Activated CD8-positive, alpha-beta memory T cell treated with anti-CD3 and anti-CD28 coated beads, Interleukin-2, amount 50 U/mL, for 1 hour (primary cell): ENCODE data around the gene DRAP1.

Source experiments
- DNase-seq: peaks from one replicate; pipeline ENCODE4 v3.0.0-alpha.2; 2020; ENCODE audit errors: extremely low read depth

The DRAP1 gene

DNA sequence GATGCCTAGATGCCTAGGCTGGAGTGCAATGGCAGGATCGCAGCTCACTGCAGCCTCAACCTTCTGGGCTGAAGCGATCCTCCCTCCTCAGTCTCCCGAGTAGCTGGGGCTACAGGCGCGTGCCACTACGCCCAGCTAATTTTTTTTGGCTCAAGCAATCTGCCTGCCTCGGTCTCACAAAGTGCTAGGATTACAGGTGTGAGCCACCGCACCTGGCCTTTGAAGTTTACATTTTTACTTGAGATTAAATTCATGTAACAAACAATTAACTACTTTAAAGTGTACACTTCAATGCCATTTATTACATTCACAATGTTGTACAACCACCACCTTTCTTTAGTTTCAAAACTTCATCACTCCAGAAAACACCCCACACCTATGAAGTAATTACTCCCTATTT, 15.5 kb upstream of the DRAP1 start:
- DNase-seq = no peak

DNA sequence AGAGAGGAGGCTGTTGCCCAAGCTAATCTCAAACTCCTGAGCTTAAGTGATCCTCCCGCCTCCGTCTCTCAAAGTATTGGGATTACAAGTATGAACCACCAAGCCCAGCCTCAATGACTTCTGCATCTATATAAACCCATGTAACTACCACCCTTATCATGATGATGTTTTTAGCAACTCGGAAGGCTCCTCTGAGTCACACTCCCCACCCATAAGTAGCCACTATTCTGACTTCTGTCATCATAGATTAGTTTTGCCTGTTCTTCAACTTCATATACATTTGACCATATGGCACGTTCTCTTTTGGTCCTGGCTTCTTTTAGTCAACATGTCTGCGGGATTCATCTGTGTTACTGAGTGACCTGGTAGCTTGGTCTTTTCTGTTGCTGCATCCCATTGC, 12.6 kb upstream of the DRAP1 start:
- no peak for DNase-seq

DNA sequence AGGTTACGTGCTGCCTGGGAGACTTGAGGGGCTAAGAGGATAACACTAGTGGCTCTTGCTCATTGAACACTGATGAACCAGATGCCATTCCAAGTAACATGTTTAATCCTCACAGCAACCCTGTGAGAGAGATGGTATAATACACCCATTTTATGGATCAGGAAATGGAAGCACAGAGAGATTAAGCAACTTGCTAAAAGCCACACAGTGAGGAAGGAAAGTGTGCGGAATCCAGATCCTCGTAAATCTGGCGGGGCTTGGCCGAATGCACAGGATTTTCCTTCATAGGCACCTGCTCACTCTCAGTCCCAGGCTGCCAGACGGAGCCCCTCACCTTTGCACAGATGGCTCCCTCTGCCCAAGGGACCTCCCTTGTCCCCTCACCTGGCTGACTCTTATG, 11.3 kb upstream of the DRAP1 start:
- no peak for DNase-seq

GRCh38 chr11:65911682-65912568, 7.3 kb upstream of the DRAP1 start:
- no peak for DNase-seq

- DNase-seq = no peak
These were observed 6.4 kb upstream of the DRAP1 start for GRCh38 chr11:65912845-65913244.

- DNase-seq = no peak
These were observed 4.0 kb upstream of the DRAP1 start for GRCh38 chr11:65915101-65915820.

DNA sequence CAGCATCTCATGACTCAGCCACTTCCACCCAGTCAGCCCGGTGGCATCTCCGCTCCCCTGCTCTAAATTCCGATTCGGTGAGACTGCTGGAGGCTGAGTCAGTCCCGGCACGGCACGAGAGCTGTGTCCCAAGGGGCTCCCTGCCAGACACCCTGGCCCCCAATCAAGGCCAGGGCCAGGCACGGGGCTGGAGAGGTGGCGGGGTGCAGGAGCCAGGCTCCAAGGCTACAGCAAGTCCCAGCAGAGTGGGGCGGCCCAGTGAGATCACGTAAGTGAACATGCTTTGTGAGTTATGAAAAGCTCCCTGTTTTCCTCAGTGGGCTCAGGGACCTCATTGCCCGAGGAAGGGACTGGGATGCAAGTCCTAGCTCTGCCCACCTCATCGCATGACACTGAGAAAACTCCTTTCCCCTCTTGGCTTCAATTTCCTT, 3.4 kb upstream of the DRAP1 start:
- no peak for DNase-seq

GRCh38 chr11:65916391-65916790, 2.8 kb upstream of the DRAP1 start:
- no peak for DNase-seq

GRCh38 chr11:65917077-65917433, 2.2 kb upstream of the DRAP1 start:
- no peak for DNase-seq

DNA sequence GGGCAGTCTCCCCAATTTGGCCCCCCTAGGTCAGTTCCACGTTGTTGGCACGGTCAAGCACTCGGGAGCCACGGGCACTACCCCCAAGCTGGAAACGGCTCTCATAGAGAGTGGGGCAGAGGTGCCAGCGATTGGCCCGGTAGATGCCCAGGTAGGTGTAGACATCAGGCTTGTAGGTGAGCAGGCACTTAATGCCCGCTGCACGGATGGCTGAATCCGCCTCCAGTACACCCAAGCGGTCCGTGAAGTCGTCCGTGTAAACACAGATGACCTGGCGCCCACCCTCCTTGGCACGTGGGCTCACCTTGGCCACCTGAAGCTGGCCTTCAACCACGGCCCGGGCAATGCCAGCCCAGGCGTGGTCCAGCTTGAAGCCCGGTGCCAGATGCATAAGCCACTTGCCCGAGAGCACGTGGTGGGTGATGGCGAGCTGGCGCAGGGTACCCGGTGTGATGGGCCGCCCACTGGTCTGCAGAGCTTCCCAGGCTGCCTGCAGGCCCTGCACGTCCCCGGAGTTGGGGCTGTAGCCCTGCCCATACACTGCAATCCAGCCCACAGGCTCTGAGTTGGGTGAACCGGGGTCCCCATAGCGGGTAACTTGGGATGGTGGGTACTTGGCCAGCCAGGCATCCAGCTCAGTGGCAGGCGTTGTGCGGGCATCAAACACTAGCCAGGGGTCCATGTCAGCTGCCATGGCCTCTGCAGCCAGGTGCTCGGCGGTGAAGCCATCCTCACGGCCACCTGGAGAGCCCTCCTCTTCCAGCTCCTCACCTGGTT, 1.6 kb upstream of the DRAP1 start:
- DNase-seq = no peak

DNA sequence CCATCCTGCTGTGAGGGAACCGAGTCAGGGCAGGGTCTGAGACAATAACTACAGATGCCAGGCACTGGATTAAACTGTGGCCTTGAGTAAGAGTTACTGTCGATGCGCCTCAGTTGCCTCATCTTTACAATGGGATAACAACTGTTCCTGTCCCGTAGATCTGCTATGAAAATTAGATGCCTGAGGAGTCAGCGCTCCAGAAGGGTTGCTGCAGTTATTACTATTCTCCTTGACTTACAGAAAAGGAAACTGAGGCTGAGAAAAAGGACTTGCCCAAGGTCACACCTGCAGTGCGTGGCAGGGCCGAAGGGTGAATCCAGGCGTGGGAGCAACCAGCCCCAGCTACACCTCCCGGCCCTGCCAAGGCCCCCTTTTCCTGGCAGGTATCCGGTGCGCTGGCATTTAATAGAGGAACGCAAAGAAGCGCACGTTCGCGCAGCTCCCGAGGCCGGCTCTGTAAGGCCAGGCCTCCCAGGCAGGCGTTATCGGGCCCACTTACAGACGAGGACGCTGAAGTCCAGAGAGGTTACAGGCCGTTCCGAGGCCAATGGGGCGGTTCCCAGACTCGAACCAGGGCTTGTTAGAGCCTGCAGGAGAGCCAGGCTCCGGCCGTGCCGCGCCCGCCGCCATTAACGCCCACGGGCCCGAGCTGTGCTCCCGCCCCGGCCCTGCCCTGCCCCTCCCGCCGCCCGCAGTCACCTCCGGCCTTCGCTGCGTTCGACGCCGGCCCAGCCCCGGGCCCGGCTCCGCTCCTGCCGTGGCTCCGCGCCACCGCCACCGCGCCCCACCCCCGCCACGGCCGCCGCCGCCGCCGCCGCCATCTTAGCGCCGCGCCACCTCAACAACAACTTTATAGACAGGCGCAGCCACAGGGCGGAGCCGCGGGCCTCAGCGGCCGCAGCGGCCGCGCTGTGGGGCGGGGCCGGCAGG, 750 bp upstream of the DRAP1 start, which contains the start of gene C11orf68:
Gene C11orf68 (minus strand): TSS at position 852 of the 930 bp plus-strand sequence. CDS start 31 bp downstream, at position 821.
- no peak for DNase-seq

DNA sequence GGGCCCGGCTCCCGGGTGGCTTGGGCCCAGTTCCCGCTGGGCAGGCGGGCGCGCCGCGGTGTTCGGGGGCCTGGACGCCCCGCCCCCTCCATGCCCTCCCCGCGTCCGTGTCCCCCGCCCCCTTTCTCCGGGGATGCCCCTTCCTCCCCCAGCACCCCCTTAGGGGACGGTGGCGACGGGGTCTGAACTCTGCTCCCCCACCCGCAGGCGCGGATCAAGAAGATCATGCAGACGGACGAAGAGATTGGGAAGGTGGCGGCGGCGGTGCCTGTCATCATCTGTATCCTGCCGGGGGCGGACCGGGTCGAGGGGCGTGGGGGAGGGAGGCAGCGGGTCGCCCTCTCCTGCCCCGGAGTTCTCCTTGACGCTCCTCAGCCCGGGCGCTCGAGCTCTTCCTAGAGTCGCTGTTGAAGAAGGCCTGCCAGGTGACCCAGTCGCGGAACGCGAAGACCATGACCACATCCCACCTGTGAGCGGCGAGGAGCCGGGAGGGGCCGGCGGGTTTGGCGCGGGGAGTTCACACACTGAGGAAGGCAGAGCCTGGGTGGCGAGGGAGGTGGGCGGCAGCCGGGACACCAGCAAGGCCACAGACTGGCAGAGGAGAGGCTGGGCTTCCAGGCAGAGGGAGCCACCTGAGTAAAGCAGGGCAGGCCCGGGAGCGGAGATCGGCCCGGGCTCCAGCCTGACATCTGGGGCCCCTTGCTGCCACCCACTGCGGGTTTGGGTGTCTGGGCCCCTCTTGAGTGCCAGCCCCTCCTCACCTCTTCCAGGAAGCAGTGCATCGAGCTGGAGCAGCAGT, 546 bp downstream of the DRAP1 start:
- DNase-seq = no peak

DNA sequence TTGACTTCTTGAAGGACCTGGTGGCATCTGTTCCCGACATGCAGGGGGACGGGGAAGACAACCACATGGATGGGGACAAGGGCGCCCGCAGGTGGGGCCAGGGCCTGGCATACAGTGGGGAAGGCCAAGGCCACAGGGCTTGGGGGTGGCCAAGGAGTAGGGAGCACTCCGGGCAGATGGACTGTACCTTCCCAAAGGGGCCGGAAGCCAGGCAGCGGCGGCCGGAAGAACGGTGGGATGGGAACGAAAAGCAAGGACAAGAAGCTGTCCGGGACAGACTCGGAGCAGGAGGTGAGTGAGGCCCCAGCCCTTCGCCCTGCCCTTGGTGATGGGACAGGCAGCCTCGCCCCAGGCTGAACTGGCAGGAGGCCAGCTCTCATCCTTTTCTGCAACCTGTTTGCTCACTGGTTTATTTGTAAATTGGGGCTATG, 1.2 kb downstream of the DRAP1 start:
- DNase-seq = no peak

- no peak for DNase-seq
These were observed 1.9 kb downstream of the DRAP1 start for GRCh38 chr11:65921033-65921555.

- no peak for DNase-seq
These were observed 2.6 kb downstream of the DRAP1 start for GRCh38 chr11:65921876-65922275.

DNA sequence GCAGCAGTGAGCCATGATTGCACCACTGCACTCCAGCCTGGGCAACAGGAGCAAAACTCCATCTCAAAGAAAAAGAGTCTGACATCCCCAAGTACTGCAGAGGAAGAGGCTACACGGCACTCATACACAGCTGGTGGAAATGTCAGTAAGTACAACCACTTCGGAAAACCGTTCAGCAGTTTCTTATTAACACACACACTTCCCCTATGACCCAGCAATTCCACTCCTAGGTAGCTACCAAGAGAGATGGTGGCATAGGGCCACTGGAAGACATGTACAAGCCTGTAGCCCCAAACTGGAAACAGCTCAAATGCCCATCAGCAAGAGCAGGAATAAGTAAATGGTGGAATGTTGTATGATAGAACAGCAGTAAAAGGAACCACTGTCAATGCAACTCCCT, 3.3 kb downstream of the DRAP1 start:
- DNase-seq = no peak

DNA sequence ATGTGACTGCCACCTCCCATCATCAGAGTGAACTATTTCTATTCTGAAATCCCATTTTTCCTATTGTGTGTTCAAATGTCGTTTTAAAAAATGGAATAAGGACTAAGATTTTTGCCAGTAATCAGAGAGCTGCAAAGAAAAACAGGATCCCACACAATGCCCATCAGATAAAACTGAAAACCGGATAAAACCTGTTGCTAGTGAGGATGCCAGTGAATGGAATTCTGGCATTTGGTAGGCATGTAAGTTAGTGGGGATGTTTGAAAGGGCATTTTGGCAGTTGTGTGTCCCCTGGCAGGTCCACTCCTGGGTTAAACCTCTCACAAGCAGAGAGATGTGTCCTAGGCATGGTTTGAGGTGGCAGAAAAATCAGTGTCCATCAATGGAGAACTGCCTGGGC, 6.2 kb downstream of the DRAP1 start:
- DNase-seq = no peak

DNA sequence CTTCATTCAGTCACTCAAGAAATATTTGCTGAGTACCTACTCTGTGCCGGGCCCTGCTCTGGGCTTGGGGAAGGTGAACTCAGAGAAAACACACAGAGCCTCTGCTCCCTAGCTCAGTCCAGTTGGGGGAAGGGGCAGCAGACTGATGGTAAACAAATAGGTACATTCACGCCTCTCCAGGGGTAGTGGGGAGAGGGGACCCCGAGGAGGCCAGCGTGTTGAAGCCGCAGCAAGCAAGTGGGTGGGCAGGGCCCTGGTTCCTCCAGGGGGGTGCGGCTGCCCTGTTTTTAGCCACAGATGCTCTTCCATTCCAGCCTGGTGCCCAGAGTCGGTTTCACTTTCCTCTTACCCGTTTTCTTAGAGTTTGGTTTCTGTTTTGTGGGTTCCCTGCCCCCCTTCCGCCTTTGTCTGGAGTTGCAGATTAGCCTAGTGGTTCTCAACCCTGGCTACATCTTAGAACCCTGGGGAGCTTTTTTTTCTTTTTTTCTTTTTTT, 8.7 kb downstream of the DRAP1 start:
- DNase-seq = peak; percentile 47

DNA sequence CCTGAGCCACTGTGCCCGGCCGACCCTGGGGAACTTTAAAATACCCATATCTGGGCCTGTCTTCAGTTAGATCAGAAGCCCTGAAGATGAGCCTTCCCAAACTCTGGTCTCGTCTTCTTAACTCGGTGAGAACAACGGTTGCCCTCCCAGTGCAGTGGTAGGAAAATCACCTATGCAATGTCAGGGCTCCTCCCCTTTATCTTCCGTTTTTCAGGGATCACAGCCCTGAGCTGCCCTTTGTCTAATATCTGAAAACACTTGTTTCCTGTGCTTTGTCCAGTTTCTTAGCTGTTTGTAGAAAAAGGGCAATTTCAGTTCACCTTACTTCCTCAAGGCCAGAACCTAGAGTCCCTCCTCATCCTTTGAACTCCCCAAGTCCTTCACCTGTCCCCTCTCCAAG, 9.4 kb downstream of the DRAP1 start:
- no peak for DNase-seq
